ENCODE measurements around the gene KRT76.
"Not testable (repeated sequence)": the region's sequence is repeated elsewhere in the genome, so short reads cannot be mapped to it uniquely, and the experiment has no call there.

KRT76 gene

DNA sequence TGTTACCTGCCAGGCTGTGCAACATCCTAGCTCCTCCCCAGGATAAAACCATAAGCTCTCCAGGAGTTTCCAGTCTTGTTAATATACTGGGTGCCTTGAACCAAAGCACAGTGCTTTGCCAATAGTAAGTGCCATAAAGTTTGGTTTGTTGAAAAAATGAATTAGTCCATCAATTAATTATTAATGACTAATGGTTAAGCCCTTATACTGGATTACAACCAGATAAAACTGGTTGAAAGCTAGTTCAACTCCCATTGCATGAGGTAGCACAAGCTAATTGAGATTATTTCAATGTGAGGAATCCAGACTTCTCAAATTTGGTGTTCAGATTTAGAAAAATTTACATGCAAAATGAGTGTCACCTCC, 20.4 kb upstream of the KRT76 start:
- H3K36me3 ChIP-seq, result no peaks in the 10 kb centered on the region
- TF ChIP-seq CTCF (IDR thresholded peaks at IDR 0.05), result no peak

GRCh38 chr12:52796839-52797528, 19.8 kb upstream of the KRT76 start:
- H3K27ac ChIP-seq, result no peak overlapping the region
- no peak overlapping the region for H3K4me3 ChIP-seq (ENCODE audit: low read depth in 1 of 2, low read length in 1 of 2)
- H3K9me3 ChIP-seq, result no peaks in the 10 kb centered on the region
- no peaks in the 10 kb centered on the region for H3K36me3 ChIP-seq
- no peak for TF ChIP-seq CTCF (IDR thresholded peaks at IDR 0.05)
- H3K4me1 ChIP-seq (ENCODE audit: control insufficient read depth in 1 of 2, insufficient read depth in 1 of 2, low read depth in 1 of 2, low read length in 1 of 2), result no peaks in the 10 kb centered on the region
- H3K27me3 ChIP-seq, result peaks cover 2% of the 10 kb centered on the region

More for the DNA sequence above, 20.4 kb upstream of the KRT76 start:
- H3K27me3 ChIP-seq, result no peaks in the 10 kb centered on the region
- no peaks in the 10 kb centered on the region for H3K4me1 ChIP-seq (ENCODE audit: control insufficient read depth in 1 of 2, insufficient read depth in 1 of 2, low read depth in 1 of 2, low read length in 1 of 2)
- no peak overlapping the region for H3K4me3 ChIP-seq (ENCODE audit: low read depth in 1 of 2, low read length in 1 of 2)
- no peak overlapping the region for H3K27ac ChIP-seq
- no peaks in the 10 kb centered on the region for H3K9me3 ChIP-seq

- H3K4me1 ChIP-seq (ENCODE audit: control insufficient read depth in 1 of 2, insufficient read depth in 1 of 2, low read depth in 1 of 2, low read length in 1 of 2), result no peaks in the 10 kb centered on the region
- H3K27me3 ChIP-seq, result peaks cover 7% of the 10 kb centered on the region
- no peaks in the 10 kb centered on the region for H3K9me3 ChIP-seq
- no peak overlapping the region for H3K4me3 ChIP-seq (ENCODE audit: low read depth in 1 of 2, low read length in 1 of 2)
- no peak overlapping the region for H3K27ac ChIP-seq
- H3K36me3 ChIP-seq, result no peaks in the 10 kb centered on the region
- TF ChIP-seq CTCF (IDR thresholded peaks at IDR 0.05), result no peak
These were observed 19.3 kb upstream of the KRT76 start for GRCh38 chr12:52796429-52796794.

DNA sequence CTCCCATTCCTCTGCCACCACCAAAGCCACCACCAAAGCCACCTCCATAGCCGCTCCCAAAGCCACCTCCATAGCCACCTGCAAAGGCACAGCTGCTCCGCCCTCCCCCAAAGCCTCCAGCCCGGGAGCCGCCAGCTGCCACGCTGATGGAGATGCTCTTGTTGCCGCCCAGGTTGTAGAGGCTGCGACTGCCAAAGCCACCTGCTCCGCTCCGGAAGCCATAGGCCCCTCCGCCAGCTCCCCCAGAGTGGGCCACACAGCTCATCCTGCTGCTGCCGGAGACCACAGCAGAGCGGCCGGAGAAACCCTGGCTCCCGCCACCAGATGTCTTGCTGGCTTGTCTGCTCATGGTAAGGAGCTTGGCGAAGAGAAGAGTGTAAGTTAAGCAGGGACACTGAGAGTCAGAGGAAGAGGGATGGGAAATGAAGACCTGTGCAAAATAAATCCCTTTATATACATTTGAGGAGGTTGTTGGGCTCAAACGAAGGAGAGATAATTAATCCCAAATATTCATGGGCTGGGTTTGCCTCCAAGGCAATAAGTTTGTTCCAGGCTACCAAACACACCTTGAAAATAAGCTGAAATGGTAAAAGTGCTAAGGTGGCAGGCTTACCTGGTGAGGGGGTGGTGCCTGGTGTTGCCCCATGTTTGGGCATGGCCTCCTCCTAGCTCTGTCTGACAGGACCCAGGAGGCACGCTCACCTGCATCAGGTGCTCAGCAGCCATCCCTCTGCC, 18.7 kb upstream of the KRT76 start, which contains the start of gene KRT3:
TSS of gene KRT3 (minus strand) at position 424 of the 735 bp plus-strand sequence. CDS start at position 349, 75 bp downstream.
- H3K27ac ChIP-seq, result no peak within 1 kb of the TSS
- no peaks in the 10 kb centered on the region for H3K4me1 ChIP-seq (ENCODE audit: control insufficient read depth in 1 of 2, insufficient read depth in 1 of 2, low read depth in 1 of 2, low read length in 1 of 2)

GRCh38 chr12:52795332-52795674, 18.2 kb upstream of the KRT76 start:
- not testable (repeated sequence) for H3K36me3 ChIP-seq; H3K4me1 ChIP-seq (ENCODE audit: control insufficient read depth in 1 of 2, insufficient read depth in 1 of 2, low read depth in 1 of 2, low read length in 1 of 2); H3K9me3 ChIP-seq; H3K4me3 ChIP-seq (ENCODE audit: low read depth in 1 of 2, low read length in 1 of 2); H3K27ac ChIP-seq
- peaks cover 18% of the 10 kb centered on the region for H3K27me3 ChIP-seq

More for the DNA sequence above, 18.7 kb upstream of the KRT76 start, which contains the start of gene KRT3:
- no peak for TF ChIP-seq CTCF (IDR thresholded peaks at IDR 0.05)
- H3K4me3 ChIP-seq (ENCODE audit: low read depth in 1 of 2, low read length in 1 of 2), result no peak within 1 kb of the TSS
- no peaks in the 10 kb centered on the region for H3K9me3 ChIP-seq
- peaks cover 13% of the 10 kb centered on the region for H3K27me3 ChIP-seq
- no peaks in the 10 kb centered on the region for H3K36me3 ChIP-seq
